Measurements from ENCODE around the gene ODAD4. TPM values are rescaled to one million over a fixed set of nuclear protein-coding genes. Genes with fewer than 3 reads are reported as not detected.

Gene ODAD4
- polyA plus RNA-seq, 1 experiment, result 0.56 TPM

GRCh38 chr17:41906465-41907184 lies 23.8 kb upstream of the ODAD4 start:
- DNase-seq (ENCODE audit: low read depth, low spot score), result no peak
- H3K4me3 ChIP-seq (ENCODE audit: low read depth, low read length), result no peak overlapping the region
- ChIA-PET POLR2A (interaction anchor here (0.7 to 2.6 kb wide), 4 partner anchors 11 to 24 kb away, joined by 4 to 18 read pairs (median 10); partner anchors contain the start of genes ACLY and ODAD4), CTCF (no interaction called here)
- no peaks in the 10 kb centered on the region for H3K9me3 ChIP-seq (ENCODE audit: control insufficient read depth, insufficient read depth, low read length)
- H3K27ac ChIP-seq (ENCODE audit: low read depth, low read length), result peak overlapping the region; percentile 65
- no peaks in the 10 kb centered on the region for H3K27me3 ChIP-seq (ENCODE audit: control insufficient read depth, insufficient read depth, low read length)
- no peak for TF ChIP-seq CTCF (IDR thresholded peaks at IDR 0.05; ENCODE audit: low read depth, low read length)

GRCh38 chr17:41907185-41907556 lies 23.2 kb upstream of the ODAD4 start:
- H3K27ac ChIP-seq (ENCODE audit: low read depth, low read length), result peak overlapping the region; percentile 65
- CTCF ChIA-PET, result interaction anchor here (0.6 to 1.2 kb wide), 2 partner anchors 24 to 141 kb away, joined by 5 to 8 read pairs; no protein-coding TSS in a partner anchor
- POLR2A ChIA-PET, result interaction anchor here (0.6 to 2.6 kb wide), 6 partner anchors 10 to 250 kb away, joined by 3 to 18 read pairs (median 5); partner anchors contain the start of genes ACLY and ODAD4

GRCh38 chr17:41907633-41908539 lies 22.5 kb upstream of the ODAD4 start:
- H3K27ac ChIP-seq (ENCODE audit: low read depth, low read length), result peak overlapping the region; percentile 39
- no peaks in the 10 kb centered on the region for H3K27me3 ChIP-seq (ENCODE audit: control insufficient read depth, insufficient read depth, low read length)
- ChIA-PET POLR2A (interaction anchor here (0.6 to 2.6 kb wide), 6 partner anchors 10 to 249 kb away, joined by 3 to 18 read pairs (median 5); partner anchors contain the start of genes ACLY and ODAD4), CTCF (interaction anchor here (0.6 to 1.2 kb wide), 2 partner anchors 24 to 140 kb away, joined by 5 to 8 read pairs; no protein-coding TSS in a partner anchor)
- TF ChIP-seq CTCF (IDR thresholded peaks at IDR 0.05; ENCODE audit: low read depth, low read length), result no peak
- no peak for DNase-seq (ENCODE audit: low read depth, low spot score)
- no peaks in the 10 kb centered on the region for H3K9me3 ChIP-seq (ENCODE audit: control insufficient read depth, insufficient read depth, low read length)
- H3K4me3 ChIP-seq (ENCODE audit: low read depth, low read length), result no peak overlapping the region

More at GRCh38 chr17:41907185-41907556, 23.2 kb upstream of the ODAD4 start:
- no peak for TF ChIP-seq CTCF (IDR thresholded peaks at IDR 0.05; ENCODE audit: low read depth, low read length)
- Histone ChIP-seq H3K9me3 (ENCODE audit: control insufficient read depth, insufficient read depth, low read length) (no peaks in the 10 kb centered on the region), H3K4me3 (ENCODE audit: low read depth, low read length) (no peak overlapping the region), H3K27me3 (ENCODE audit: control insufficient read depth, insufficient read depth, low read length) (no peaks in the 10 kb centered on the region)
- DNase-seq (ENCODE audit: low read depth, low spot score), result no peak

- Histone ChIP-seq H3K27me3 (ENCODE audit: control insufficient read depth, insufficient read depth, low read length) (no peaks in the 10 kb centered on the region), H3K27ac (ENCODE audit: low read depth, low read length) (no peak overlapping the region), H3K4me3 (ENCODE audit: low read depth, low read length) (no peak overlapping the region), H3K9me3 (ENCODE audit: control insufficient read depth, insufficient read depth, low read length) (no peaks in the 10 kb centered on the region)
- CTCF ChIA-PET, result no interaction called here
- TF ChIP-seq CTCF (IDR thresholded peaks at IDR 0.05; ENCODE audit: low read depth, low read length), result no peak
- POLR2A ChIA-PET, result interaction anchor here (2.6 kb wide), 1 partner anchor 14 kb away, joined by 15 read pairs; no protein-coding TSS in a partner anchor
- DNase-seq (ENCODE audit: low read depth, low spot score), result no peak
Observed at GRCh38 chr17:41909088-41909487, 21.3 kb upstream of the ODAD4 start.

All from AG04450 (cell line).